SK-N-SH treated with all-trans-retinoic acid at 6 μM for 48 hours (cell line): ENCODE measurements around the gene SERTM2.

Experiments used
- ATAC-seq: fragments of 200-7000 bp; cut with Tn5 transposase; 3 replicates; pipeline ENCODE4 v1.9.1; 2020; ENCODE audit warnings: mild to moderate bottlenecking, moderate library complexity
- ARNTL ChIP-seq: fragments of 450-650 bp; formaldehyde crosslinking; IDR thresholded peaks from 2 replicates; pipeline ENCODE4 v1.5.0; 2020; ENCODE audit warnings: low read depth, mild to moderate bottlenecking, moderate library complexity, borderline replicate concordance
- BACH2 ChIP-seq: fragments of 250-450 bp; sonication (Bioruptor Pico); IDR thresholded peaks from 2 replicates; pipeline ENCODE4 v1.9.0; 2021; ENCODE audit warnings: mild to moderate bottlenecking, borderline replicate concordance
- CREB5 ChIP-seq: fragments of 250-450 bp; sonication (Bioruptor Pico); IDR thresholded peaks from 2 replicates; pipeline ENCODE4 v1.5.1; 2020; ENCODE audit warnings: low read depth, mild to moderate bottlenecking, moderate library complexity
- CSDC2 ChIP-seq: fragments of 250-450 bp; sonication (Bioruptor Pico); IDR thresholded peaks from 2 replicates; pipeline ENCODE4 v1.5.0; 2020; ENCODE audit warnings: mild to moderate bottlenecking, moderate library complexity
- CSRNP3 ChIP-seq: fragments of 250-450 bp; sonication (Bioruptor Pico); IDR thresholded peaks from 2 replicates; pipeline ENCODE4 v1.5.1; 2021; ENCODE audit warnings: mild to moderate bottlenecking, moderate library complexity
- ESRRG ChIP-seq: fragments of 250-450 bp; sonication (Bioruptor Pico); IDR thresholded peaks from 2 replicates; pipeline ENCODE4 v1.6.1; 2021; ENCODE audit warnings: mild to moderate bottlenecking
- GLIS3 ChIP-seq: fragments of 250-450 bp; sonication (Bioruptor Pico); IDR thresholded peaks from 2 replicates; pipeline ENCODE4 v1.5.0; 2020; ENCODE audit warnings: mild to moderate bottlenecking, moderate library complexity
- ISL1 ChIP-seq: fragments of 250-450 bp; sonication (Bioruptor Pico); IDR thresholded peaks from 2 replicates; pipeline ENCODE4 v2.1.2; 2022; ENCODE audit warnings: mild to moderate bottlenecking, moderate library complexity
- OSR1 ChIP-seq: fragments of 250-450 bp; sonication (Bioruptor Pico); IDR thresholded peaks from 2 replicates; pipeline ENCODE4 v1.8.0; 2022; ENCODE audit warnings: moderate library complexity, mild to moderate bottlenecking, inconsistent platforms
- PPARA ChIP-seq: fragments of 250-450 bp; sonication (Bioruptor Pico); IDR thresholded peaks from 2 replicates; pipeline ENCODE4 v1.5.0; 2020; ENCODE audit warnings: mild to moderate bottlenecking, borderline replicate concordance
- RARB ChIP-seq: fragments of 250-450 bp; sonication (Bioruptor Pico); IDR thresholded peaks from 2 replicates; pipeline ENCODE4 v1.8.0; 2021; ENCODE audit warnings: mild to moderate bottlenecking, moderate library complexity
- SNAI2 ChIP-seq: fragments of 250-450 bp; sonication (Bioruptor Pico); IDR thresholded peaks from 2 replicates; pipeline ENCODE4 v1.5.0; 2020; ENCODE audit warnings: mild to moderate bottlenecking, moderate library complexity
- TCF4 ChIP-seq: fragments of 250-450 bp; sonication (Bioruptor Pico); IDR thresholded peaks from 2 replicates; pipeline ENCODE4 v1.8.0; 2021; ENCODE audit warnings: mild to moderate bottlenecking, moderate library complexity, borderline replicate concordance
- TOX ChIP-seq: fragments of 250-450 bp; sonication (Bioruptor Pico); IDR thresholded peaks from 2 replicates; pipeline ENCODE4 v1.8.0; 2021; ENCODE audit warnings: mild to moderate bottlenecking, moderate library complexity, borderline replicate concordance
- ZC3H10 ChIP-seq: fragments of 250-450 bp; sonication (Bioruptor Pico); IDR thresholded peaks from 2 replicates; pipeline ENCODE4 v1.5.1; 2021; ENCODE audit warnings: mild to moderate bottlenecking, moderate library complexity
- ZFP3 ChIP-seq: fragments of 250-450 bp; sonication (Bioruptor Pico); IDR thresholded peaks from 2 replicates; pipeline ENCODE4 v1.5.0; 2020; ENCODE audit warnings: mild to moderate bottlenecking, moderate library complexity
- ZFP30 ChIP-seq: fragments of 450-650 bp; formaldehyde crosslinking; IDR thresholded peaks from 2 replicates; pipeline ENCODE4 v1.5.0; 2022; ENCODE audit warnings: mild to moderate bottlenecking, moderate library complexity
- ZNF565 ChIP-seq: fragments of 450-650 bp; formaldehyde crosslinking; conservative IDR thresholded peaks from 2 replicates; pipeline ENCODE4 v1.5.0; 2020; ENCODE audit warnings: low read depth, mild to moderate bottlenecking, moderate library complexity
- ZNF70 ChIP-seq: fragments of 450-650 bp; formaldehyde crosslinking; IDR thresholded peaks from 2 replicates; pipeline ENCODE4 v1.5.0; 2020; ENCODE audit warnings: mild to moderate bottlenecking, moderate library complexity
- ZNF8 ChIP-seq: fragments of 450-650 bp; formaldehyde crosslinking; IDR thresholded peaks from 2 replicates; pipeline ENCODE4 v1.5.0; 2020; ENCODE audit warnings: mild to moderate bottlenecking, moderate library complexity
- TF ChIP-seq, protein P1 (sequence below): fragments of 250-450 bp; sonication (Bioruptor Pico); IDR thresholded peaks from 2 replicates; pipeline ENCODE4 v1.5.0; 2020; ENCODE audit warnings: mild to moderate bottlenecking, moderate library complexity
- TF ChIP-seq, protein P2 (sequence below): fragments of 250-450 bp; sonication (Bioruptor Pico); IDR thresholded peaks from 2 replicates; pipeline ENCODE4 v1.8.0; 2021; ENCODE audit warnings: low read depth, mild to moderate bottlenecking, moderate library complexity, borderline replicate concordance
- TF ChIP-seq, protein P3 (sequence below): fragments of 250-450 bp; sonication (Bioruptor Pico); IDR thresholded peaks from 2 replicates; pipeline ENCODE4 v1.8.0; 2020; ENCODE audit warnings: mild to moderate bottlenecking, moderate library complexity, borderline replicate concordance

The SERTM2 gene

GRCh38 chrX:111503485-111503993, 7.9 kb upstream of the SERTM2 start:
- TF ChIP-seq ZNF8, result no peak
- TF ChIP-seq GLIS3 (CRISPR knock-in tag), result no peak
- no peak for TF ChIP-seq CSDC2 (CRISPR knock-in tag)
- TF ChIP-seq ZFP30 (CRISPR knock-in tag), result no peak
- TF ChIP-seq ZC3H10 (CRISPR knock-in tag), result no peak
- no peak for TF ChIP-seq RARB (CRISPR knock-in tag)
- TF ChIP-seq ZNF565 (CRISPR knock-in tag), result no peak
- TF ChIP-seq ISL1 (CRISPR knock-in tag), result no peak
- TF ChIP-seq, protein P1, sequence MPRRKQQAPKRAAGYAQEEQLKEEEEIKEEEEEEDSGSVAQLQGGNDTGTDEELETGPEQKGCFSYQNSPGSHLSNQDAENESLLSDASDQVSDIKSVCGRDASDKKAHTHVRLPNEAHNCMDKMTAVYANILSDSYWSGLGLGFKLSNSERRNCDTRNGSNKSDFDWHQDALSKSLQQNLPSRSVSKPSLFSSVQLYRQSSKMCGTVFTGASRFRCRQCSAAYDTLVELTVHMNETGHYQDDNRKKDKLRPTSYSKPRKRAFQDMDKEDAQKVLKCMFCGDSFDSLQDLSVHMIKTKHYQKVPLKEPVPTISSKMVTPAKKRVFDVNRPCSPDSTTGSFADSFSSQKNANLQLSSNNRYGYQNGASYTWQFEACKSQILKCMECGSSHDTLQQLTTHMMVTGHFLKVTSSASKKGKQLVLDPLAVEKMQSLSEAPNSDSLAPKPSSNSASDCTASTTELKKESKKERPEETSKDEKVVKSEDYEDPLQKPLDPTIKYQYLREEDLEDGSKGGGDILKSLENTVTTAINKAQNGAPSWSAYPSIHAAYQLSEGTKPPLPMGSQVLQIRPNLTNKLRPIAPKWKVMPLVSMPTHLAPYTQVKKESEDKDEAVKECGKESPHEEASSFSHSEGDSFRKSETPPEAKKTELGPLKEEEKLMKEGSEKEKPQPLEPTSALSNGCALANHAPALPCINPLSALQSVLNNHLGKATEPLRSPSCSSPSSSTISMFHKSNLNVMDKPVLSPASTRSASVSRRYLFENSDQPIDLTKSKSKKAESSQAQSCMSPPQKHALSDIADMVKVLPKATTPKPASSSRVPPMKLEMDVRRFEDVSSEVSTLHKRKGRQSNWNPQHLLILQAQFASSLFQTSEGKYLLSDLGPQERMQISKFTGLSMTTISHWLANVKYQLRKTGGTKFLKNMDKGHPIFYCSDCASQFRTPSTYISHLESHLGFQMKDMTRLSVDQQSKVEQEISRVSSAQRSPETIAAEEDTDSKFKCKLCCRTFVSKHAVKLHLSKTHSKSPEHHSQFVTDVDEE (CRISPR knock-in tag), result no peak
- no peak for TF ChIP-seq ZFP3 (CRISPR knock-in tag)
- TF ChIP-seq CSRNP3 (CRISPR knock-in tag), result no peak
- no peak for TF ChIP-seq PPARA (CRISPR knock-in tag)
- no peak for TF ChIP-seq CREB5
- no peak for TF ChIP-seq TCF4 (CRISPR knock-in tag)
- TF ChIP-seq ZNF70 (CRISPR knock-in tag), result no peak
- no peak for TF ChIP-seq TOX (CRISPR knock-in tag)
- TF ChIP-seq BACH2 (CRISPR knock-in tag), result no peak
- TF ChIP-seq, all 23 proteins: peak for 0
- ATAC-seq, result no peak

- no peak for ATAC-seq
- TF ChIP-seq ESRRG (CRISPR knock-in tag) (no peak), ZNF70 (CRISPR knock-in tag) (no peak), PPARA (CRISPR knock-in tag) (no peak), ZNF565 (CRISPR knock-in tag) (no peak), ZFP3 (CRISPR knock-in tag) (no peak), SNAI2 (CRISPR knock-in tag) (no peak), TCF4 (CRISPR knock-in tag) (no peak), ZFP30 (CRISPR knock-in tag) (no peak), ZNF8 (no peak), GLIS3 (CRISPR knock-in tag) (no peak), TOX (CRISPR knock-in tag) (no peak), CSDC2 (CRISPR knock-in tag) (no peak), BACH2 (CRISPR knock-in tag) (no peak), OSR1 (no peak), ARNTL (no peak), ZC3H10 (CRISPR knock-in tag) (no peak), ISL1 (CRISPR knock-in tag) (no peak)
- TF ChIP-seq, protein P2, sequence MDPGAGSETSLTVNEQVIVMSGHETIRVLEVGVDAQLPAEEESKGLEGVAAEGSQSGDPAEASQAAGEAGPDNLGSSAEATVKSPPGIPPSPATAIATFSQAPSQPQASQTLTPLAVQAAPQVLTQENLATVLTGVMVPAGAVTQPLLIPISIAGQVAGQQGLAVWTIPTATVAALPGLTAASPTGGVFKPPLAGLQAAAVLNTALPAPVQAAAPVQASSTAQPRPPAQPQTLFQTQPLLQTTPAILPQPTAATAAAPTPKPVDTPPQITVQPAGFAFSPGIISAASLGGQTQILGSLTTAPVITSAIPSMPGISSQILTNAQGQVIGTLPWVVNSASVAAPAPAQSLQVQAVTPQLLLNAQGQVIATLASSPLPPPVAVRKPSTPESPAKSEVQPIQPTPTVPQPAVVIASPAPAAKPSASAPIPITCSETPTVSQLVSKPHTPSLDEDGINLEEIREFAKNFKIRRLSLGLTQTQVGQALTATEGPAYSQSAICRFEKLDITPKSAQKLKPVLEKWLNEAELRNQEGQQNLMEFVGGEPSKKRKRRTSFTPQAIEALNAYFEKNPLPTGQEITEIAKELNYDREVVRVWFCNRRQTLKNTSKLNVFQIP (CRISPR knock-in tag), result no peak
- TF ChIP-seq, protein P3, sequence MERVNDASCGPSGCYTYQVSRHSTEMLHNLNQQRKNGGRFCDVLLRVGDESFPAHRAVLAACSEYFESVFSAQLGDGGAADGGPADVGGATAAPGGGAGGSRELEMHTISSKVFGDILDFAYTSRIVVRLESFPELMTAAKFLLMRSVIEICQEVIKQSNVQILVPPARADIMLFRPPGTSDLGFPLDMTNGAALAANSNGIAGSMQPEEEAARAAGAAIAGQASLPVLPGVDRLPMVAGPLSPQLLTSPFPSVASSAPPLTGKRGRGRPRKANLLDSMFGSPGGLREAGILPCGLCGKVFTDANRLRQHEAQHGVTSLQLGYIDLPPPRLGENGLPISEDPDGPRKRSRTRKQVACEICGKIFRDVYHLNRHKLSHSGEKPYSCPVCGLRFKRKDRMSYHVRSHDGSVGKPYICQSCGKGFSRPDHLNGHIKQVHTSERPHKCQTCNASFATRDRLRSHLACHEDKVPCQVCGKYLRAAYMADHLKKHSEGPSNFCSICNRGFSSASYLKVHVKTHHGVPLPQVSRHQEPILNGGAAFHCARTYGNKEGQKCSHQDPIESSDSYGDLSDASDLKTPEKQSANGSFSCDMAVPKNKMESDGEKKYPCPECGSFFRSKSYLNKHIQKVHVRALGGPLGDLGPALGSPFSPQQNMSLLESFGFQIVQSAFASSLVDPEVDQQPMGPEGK (CRISPR knock-in tag), result no peak
- TF ChIP-seq, protein P1 (CRISPR knock-in tag), result no peak
Observed at GRCh38 chrX:111504941-111505340, 6.5 kb upstream of the SERTM2 start.
